HepG2 (cell line): ENCODE data around the gene TFF1. TPM values are rescaled to one million over a fixed set of nuclear protein-coding genes. Genes with fewer than 3 reads are reported as not detected.

ENCODE experiments used
- BORCS8-MEF2B ChIP-seq: sonication (generic); formaldehyde crosslinking; IDR thresholded peaks from 2 replicates; pipeline ENCODE4 v1.8.0; 2022; ENCODE audit warnings: mild to moderate bottlenecking, missing genetic modification reagents
- ESRRA ChIP-seq: sonication (generic); formaldehyde crosslinking; IDR thresholded peaks from 2 replicates; pipeline ENCODE4 v1.5.1; 2020; ENCODE audit warnings: mild to moderate bottlenecking, low read depth, missing genetic modification reagents
- GFI1 ChIP-seq: sonication (generic); formaldehyde crosslinking; IDR thresholded peaks from 2 replicates; pipeline ENCODE4 v1.5.0; 2020; ENCODE audit warnings: missing genetic modification reagents, mild to moderate bottlenecking, borderline replicate concordance
- GPN1 ChIP-seq: sonication (generic); formaldehyde crosslinking; IDR thresholded peaks from 2 replicates; pipeline ENCODE4 v1.5.1; 2020; ENCODE audit warnings: missing genetic modification reagents, borderline replicate concordance
- HES4 ChIP-seq: sonication (generic); formaldehyde crosslinking; IDR thresholded peaks from 2 replicates; pipeline ENCODE4 v1.9.0; 2021; ENCODE audit warnings: mild to moderate bottlenecking, missing genetic modification reagents, borderline replicate concordance
- JUN ChIP-seq: sonication (generic); formaldehyde crosslinking; IDR thresholded peaks from 2 replicates; pipeline ENCODE4 v1.4.0; 2020; ENCODE audit warnings: mild to moderate bottlenecking, missing genetic modification reagents
- MAFG ChIP-seq: sonication (generic); formaldehyde crosslinking; IDR thresholded peaks from 2 replicates; pipeline ENCODE4 v1.5.1; 2020; ENCODE audit warnings: mild to moderate bottlenecking, missing genetic modification reagents
- MIER3 ChIP-seq: IDR thresholded peaks from 2 replicates; pipeline ENCODE4 v1.6.1; 2016; ENCODE audit warnings: missing compliant biosample characterization, borderline replicate concordance
- PAX8 ChIP-seq: sonication (generic); formaldehyde crosslinking; IDR thresholded peaks from 2 replicates; pipeline ENCODE4 v1.8.0; 2022; ENCODE audit warnings: mild to moderate bottlenecking, missing genetic modification reagents, borderline replicate concordance
- RFX1 ChIP-seq: fragments of 450-650 bp; IDR thresholded peaks from 2 replicates; pipeline ENCODE4 v1.6.1; 2017
- RXRA ChIP-seq: sonication (generic); formaldehyde crosslinking; IDR thresholded peaks from 2 replicates; pipeline ENCODE4 v1.5.1; 2020; ENCODE audit warnings: missing genetic modification reagents
- YEATS2 ChIP-seq: sonication (generic); formaldehyde crosslinking; IDR thresholded peaks from 2 replicates; pipeline ENCODE4 v1.4.0; 2020; ENCODE audit warnings: missing genetic modification reagents, borderline replicate concordance
- ZBTB20 ChIP-seq: sonication (generic); formaldehyde crosslinking; IDR thresholded peaks from 2 replicates; pipeline ENCODE4 v1.8.1; 2023; ENCODE audit warnings: missing genetic modification reagents, low read depth, mild to moderate bottlenecking, borderline replicate concordance
- ZBTB7A ChIP-seq: sonication (generic); formaldehyde crosslinking; IDR thresholded peaks from 2 replicates; pipeline ENCODE4 v1.8.0; 2022; ENCODE audit warnings: mild to moderate bottlenecking, missing genetic modification reagents
- ZC3H4 ChIP-seq: sonication (generic); formaldehyde crosslinking; IDR thresholded peaks from 2 replicates; pipeline ENCODE4 v1.4.0; 2020; ENCODE audit warnings: missing genetic modification reagents, borderline replicate concordance
- ZNF121 ChIP-seq: sonication (generic); formaldehyde crosslinking; IDR thresholded peaks from 2 replicates; pipeline ENCODE4 v1.5.0; 2020; ENCODE audit warnings: mild to moderate bottlenecking, missing genetic modification reagents
- ZNF430 ChIP-seq: sonication (generic); formaldehyde crosslinking; IDR thresholded peaks from 2 replicates; pipeline ENCODE4 v1.9.0; 2021; ENCODE audit warnings: mild to moderate bottlenecking, missing genetic modification reagents
- ZNF598 ChIP-seq: sonication (generic); formaldehyde crosslinking; IDR thresholded peaks from 2 replicates; pipeline ENCODE4 v1.5.1; 2020; ENCODE audit warnings: mild to moderate bottlenecking, missing genetic modification reagents, borderline replicate concordance
- ZNF674 ChIP-seq: sonication (generic); formaldehyde crosslinking; IDR thresholded peaks from 2 replicates; pipeline ENCODE4 v1.5.0; 2020; ENCODE audit warnings: low read depth, mild to moderate bottlenecking, missing genetic modification reagents
- ZNF878 ChIP-seq: sonication (generic); formaldehyde crosslinking; IDR thresholded peaks from 2 replicates; pipeline ENCODE4 v1.8.1; 2023; ENCODE audit warnings: mild to moderate bottlenecking, missing genetic modification reagents, moderate library complexity
- polyA plus RNA-seq, 8 experiments: library from polyadenylated mRNA; depleted of rRNA in 3 of 8; stranded (reverse) in 7 of 8; unstranded in 1 of 8; fragments of >200 nt; fragmentation: Illumina TruSeq in 4 of 8; extraction: Trizol in 4 of 8; gene quantifications; 2 replicates each; pipeline versions ENCODE4 v1.2.1 to v1.2.3, GENCODE V29; 2011 to 2016; ENCODE audit warnings: low read depth in 4 of 8, missing spikeins in 1 of 8, mixed read lengths in 1 of 8; ENCODE audit not compliant: insufficient read depth in 1 of 8
- total RNA-seq, 5 experiments: library from RNA; depleted of rRNA; stranded (reverse); fragments of >200 nt; fragmentation: Illumina TruSeq; extraction: Trizol; gene quantifications; 2 replicates each; pipeline ENCODE4 v1.2.3, GENCODE V29; 2016; ENCODE audit warnings: low read depth in 1 of 5
- TF ChIP-seq, protein P1 (sequence below): sonication (generic); formaldehyde crosslinking; IDR thresholded peaks from 2 replicates; pipeline ENCODE4 v1.5.1; 2020; ENCODE audit warnings: missing genetic modification reagents, mild to moderate bottlenecking, borderline replicate concordance
- TF ChIP-seq, protein P2 (sequence below): sonication (generic); formaldehyde crosslinking; IDR thresholded peaks from 2 replicates; pipeline ENCODE4 v1.8.0; 2022; ENCODE audit warnings: mild to moderate bottlenecking, missing genetic modification reagents, borderline replicate concordance
- TF ChIP-seq, protein P3 (sequence below): sonication (generic); formaldehyde crosslinking; IDR thresholded peaks from 2 replicates; pipeline ENCODE4 v1.8.0; 2022; ENCODE audit warnings: missing genetic modification reagents, mild to moderate bottlenecking, inconsistent platforms, borderline replicate concordance
- TF ChIP-seq, protein P4 (sequence below): sonication (generic); formaldehyde crosslinking; IDR thresholded peaks from 2 replicates; pipeline ENCODE4 v1.5.0; 2020; ENCODE audit warnings: mild to moderate bottlenecking, missing genetic modification reagents

The TFF1 gene
- total and polyA plus RNA-seq, 2 of the 13 experiments (the other 11 are each of a cell fraction or from before 2014, with no cell fraction given), result 0.24 to 19.4 TPM

DNA sequence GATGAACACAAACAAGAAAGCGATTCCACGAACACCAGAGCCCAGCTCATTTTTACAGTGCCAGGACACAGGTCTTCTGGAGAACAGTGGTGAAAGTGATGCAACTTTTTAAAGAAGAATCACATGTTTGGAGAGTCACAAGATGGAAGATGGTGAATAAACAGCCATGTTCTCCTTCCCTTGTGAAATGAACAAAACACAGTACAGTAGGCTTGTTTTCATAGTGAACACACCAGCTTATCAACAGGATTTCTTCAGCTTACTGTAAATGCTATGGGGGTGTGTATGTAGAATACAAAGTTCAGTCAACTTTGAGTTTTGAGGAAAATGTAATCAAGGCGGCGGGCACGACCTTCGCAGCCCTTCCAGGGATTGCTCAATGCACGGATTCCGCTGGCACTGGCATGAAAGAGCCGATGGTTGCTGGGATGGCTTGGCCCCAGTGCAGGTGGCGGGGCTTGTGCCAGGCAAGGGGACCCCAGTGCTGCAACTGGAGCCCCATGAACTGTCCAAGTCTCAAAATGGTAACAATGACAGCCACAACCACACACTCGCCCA is 19.8 kb upstream of the TFF1 start (continued):
- TF ChIP-seq, protein P1, sequence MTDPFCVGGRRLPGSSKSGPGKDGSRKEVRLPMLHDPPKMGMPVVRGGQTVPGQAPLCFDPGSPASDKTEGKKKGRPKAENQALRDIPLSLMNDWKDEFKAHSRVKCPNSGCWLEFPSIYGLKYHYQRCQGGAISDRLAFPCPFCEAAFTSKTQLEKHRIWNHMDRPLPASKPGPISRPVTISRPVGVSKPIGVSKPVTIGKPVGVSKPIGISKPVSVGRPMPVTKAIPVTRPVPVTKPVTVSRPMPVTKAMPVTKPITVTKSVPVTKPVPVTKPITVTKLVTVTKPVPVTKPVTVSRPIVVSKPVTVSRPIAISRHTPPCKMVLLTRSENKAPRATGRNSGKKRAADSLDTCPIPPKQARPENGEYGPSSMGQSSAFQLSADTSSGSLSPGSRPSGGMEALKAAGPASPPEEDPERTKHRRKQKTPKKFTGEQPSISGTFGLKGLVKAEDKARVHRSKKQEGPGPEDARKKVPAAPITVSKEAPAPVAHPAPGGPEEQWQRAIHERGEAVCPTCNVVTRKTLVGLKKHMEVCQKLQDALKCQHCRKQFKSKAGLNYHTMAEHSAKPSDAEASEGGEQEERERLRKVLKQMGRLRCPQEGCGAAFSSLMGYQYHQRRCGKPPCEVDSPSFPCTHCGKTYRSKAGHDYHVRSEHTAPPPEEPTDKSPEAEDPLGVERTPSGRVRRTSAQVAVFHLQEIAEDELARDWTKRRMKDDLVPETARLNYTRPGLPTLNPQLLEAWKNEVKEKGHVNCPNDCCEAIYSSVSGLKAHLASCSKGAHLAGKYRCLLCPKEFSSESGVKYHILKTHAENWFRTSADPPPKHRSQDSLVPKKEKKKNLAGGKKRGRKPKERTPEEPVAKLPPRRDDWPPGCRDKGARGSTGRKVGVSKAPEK, result no peak; the same call in 1 of the 2 replicates
- peak; percentile 63; the same call in 1 of the 2 replicates for TF ChIP-seq ZBTB20 (CRISPR knock-in tag)
- TF ChIP-seq ZNF121 (CRISPR knock-in tag), result 0 out of 2 replicates have a peak, but pooled peaks have one; percentile 8
- no peak; the same call in 1 of the 2 replicates for TF ChIP-seq BORCS8-MEF2B (CRISPR knock-in tag)
- TF ChIP-seq GFI1, result peak; percentile 61; the same call in 1 of the 2 replicates
- TF ChIP-seq PAX8, result no peak
- TF ChIP-seq RFX1, result no peak
- peak; percentile 93; the same call in 1 of the 2 replicates for TF ChIP-seq MIER3
- TF ChIP-seq, protein P2, sequence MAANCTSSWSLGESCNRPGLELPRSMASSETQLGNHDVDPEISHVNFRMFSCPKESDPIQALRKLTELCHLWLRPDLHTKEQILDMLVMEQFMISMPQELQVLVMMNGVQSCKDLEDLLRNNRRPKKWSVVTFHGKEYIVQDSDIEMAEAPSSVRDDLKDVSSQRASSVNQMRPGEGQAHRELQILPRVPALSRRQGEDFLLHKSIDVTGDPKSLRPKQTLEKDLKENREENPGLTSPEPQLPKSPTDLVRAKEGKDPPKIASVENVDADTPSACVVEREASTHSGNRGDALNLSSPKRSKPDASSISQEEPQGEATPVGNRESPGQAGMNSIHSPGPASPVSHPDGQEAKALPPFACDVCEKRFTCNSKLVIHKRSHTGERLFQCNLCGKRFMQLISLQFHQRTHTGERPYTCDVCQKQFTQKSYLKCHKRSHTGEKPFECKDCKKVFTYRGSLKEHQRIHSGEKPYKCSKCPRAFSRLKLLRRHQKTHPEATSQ (CRISPR knock-in tag), result no peak
- TF ChIP-seq HES4 (CRISPR knock-in tag), result no peak
- TF ChIP-seq RXRA (CRISPR knock-in tag), result peak; percentile 91; the same call in 1 of the 2 replicates
- TF ChIP-seq, protein P3, sequence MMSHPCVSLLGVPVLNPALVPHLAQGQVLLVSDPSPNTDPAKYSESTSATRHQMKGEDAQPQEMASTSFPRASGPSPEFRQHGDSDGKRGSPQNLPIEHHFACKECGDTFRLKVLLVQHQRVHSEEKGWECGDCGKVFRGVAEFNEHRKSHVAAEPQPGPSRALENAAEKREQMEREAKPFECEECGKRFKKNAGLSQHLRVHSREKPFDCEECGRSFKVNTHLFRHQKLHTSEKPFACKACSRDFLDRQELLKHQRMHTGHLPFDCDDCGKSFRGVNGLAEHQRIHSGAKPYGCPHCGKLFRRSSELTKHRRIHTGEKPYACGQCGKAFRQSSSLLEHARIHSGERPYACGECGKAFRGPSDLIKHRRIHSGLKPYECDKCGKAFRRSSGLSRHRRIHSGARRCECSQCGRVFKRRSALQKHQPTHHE, result no peak
- peak; percentile 79; the same call in 1 of the 2 replicates for TF ChIP-seq ZNF430 (CRISPR knock-in tag)
- peak; percentile 74; the same call in 1 of the 2 replicates for TF ChIP-seq ZNF878 (CRISPR knock-in tag)
- no peak for TF ChIP-seq ZNF674 (CRISPR knock-in tag)
- TF ChIP-seq YEATS2, result 0 out of 2 replicates have a peak, but pooled peaks have one; percentile 39
- no peak for TF ChIP-seq ZBTB7A (CRISPR knock-in tag)
- no peak for TF ChIP-seq GPN1 (CRISPR knock-in tag)
- TF ChIP-seq MAFG (CRISPR knock-in tag), result no peak
- TF ChIP-seq JUN (CRISPR knock-in tag), result 0 out of 2 replicates have a peak, but pooled peaks have one; percentile 50
- TF ChIP-seq, protein P4, sequence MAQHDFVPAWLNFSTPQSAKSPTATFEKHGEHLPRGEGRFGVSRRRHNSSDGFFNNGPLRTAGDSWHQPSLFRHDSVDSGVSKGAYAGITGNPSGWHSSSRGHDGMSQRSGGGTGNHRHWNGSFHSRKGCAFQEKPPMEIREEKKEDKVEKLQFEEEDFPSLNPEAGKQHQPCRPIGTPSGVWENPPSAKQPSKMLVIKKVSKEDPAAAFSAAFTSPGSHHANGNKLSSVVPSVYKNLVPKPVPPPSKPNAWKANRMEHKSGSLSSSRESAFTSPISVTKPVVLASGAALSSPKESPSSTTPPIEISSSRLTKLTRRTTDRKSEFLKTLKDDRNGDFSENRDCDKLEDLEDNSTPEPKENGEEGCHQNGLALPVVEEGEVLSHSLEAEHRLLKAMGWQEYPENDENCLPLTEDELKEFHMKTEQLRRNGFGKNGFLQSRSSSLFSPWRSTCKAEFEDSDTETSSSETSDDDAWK (CRISPR knock-in tag), result no peak
- no peak for TF ChIP-seq ZNF598 (CRISPR knock-in tag)
- no peak for TF ChIP-seq ZC3H4 (CRISPR knock-in tag)
- TF ChIP-seq ESRRA (CRISPR knock-in tag), result peak; percentile 83; the same call in 1 of the 2 replicates
